ENCODE measurements around the gene TANGO6.

DNA sequence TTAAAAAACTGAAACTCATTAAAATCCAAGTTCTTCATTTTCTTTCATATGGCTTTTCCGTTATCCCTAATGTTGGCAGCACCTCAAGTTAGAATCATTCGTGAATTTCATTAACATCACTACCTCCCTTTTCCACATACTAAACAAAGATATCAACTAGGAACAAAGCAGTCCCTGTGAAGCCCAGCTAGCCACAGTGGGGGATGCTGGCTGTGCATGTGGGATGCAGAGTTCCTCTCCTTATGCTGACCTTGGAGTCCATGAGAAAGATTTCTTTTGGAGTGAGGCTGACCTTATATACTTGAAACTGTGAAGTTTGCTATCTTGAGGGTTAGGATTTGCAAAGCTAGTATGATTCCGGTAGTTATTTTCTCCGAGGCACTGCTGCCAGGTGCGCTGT lies 117.6 kb downstream of the TANGO6 start:
- TF ChIP-seq, protein P1, sequence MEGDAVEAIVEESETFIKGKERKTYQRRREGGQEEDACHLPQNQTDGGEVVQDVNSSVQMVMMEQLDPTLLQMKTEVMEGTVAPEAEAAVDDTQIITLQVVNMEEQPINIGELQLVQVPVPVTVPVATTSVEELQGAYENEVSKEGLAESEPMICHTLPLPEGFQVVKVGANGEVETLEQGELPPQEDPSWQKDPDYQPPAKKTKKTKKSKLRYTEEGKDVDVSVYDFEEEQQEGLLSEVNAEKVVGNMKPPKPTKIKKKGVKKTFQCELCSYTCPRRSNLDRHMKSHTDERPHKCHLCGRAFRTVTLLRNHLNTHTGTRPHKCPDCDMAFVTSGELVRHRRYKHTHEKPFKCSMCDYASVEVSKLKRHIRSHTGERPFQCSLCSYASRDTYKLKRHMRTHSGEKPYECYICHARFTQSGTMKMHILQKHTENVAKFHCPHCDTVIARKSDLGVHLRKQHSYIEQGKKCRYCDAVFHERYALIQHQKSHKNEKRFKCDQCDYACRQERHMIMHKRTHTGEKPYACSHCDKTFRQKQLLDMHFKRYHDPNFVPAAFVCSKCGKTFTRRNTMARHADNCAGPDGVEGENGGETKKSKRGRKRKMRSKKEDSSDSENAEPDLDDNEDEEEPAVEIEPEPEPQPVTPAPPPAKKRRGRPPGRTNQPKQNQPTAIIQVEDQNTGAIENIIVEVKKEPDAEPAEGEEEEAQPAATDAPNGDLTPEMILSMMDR (IDR thresholded peaks at IDR 0.05) = no peak
- TF ChIP-seq POLR2A (IDR thresholded peaks at IDR 0.05) = no peak
